Ureter (tissue), 1 donor: Measurements from ENCODE around the gene SMARCB1. TPM values are rescaled to one million over a fixed set of nuclear protein-coding genes. Genes with fewer than 3 reads are reported as not detected.

Experiments
- DNase-seq: peaks from one replicate; pipeline ENCODE4 v3.0.0-alpha.2; 2020; ENCODE audit warnings: low spot score
- total RNA-seq: library from RNA; stranded (reverse); gene quantifications from one replicate; pipeline ENCODE4 v1.2.4, GENCODE V29; 2023
- donor health status: DM: yes; HTN: yes; CAD: no.

SMARCB1 gene
- total RNA-seq, 1 donor from 2014 or later, result 74.0 TPM

- DNase-seq, result no peak
Measured at GRCh38 chr22:23831781-23832180, 45.0 kb downstream of the SMARCB1 start.

GRCh38 chr22:23832226-23833016, 45.7 kb downstream of the SMARCB1 start:
- no peak for DNase-seq

GRCh38 chr22:23833017-23833751, 46.4 kb downstream of the SMARCB1 start:
- no peak for DNase-seq

GRCh38 chr22:23833911-23834317, 47.1 kb downstream of the SMARCB1 start:
- DNase-seq, result no peak

GRCh38 chr22:23834406-23834792, 47.6 kb downstream of the SMARCB1 start:
- no peak for DNase-seq

GRCh38 chr22:23834793-23835483, 48.2 kb downstream of the SMARCB1 start:
- DNase-seq, result no peak

- no peak for DNase-seq
Measured at GRCh38 chr22:23835484-23836144, 48.8 kb downstream of the SMARCB1 start.

- no peak for DNase-seq
Measured at GRCh38 chr22:23836281-23836680, 49.5 kb downstream of the SMARCB1 start.

- DNase-seq, result no peak
Measured at GRCh38 chr22:23836692-23837495, 50.1 kb downstream of the SMARCB1 start.

- no peak for DNase-seq
Measured at GRCh38 chr22:23837496-23837859, 50.7 kb downstream of the SMARCB1 start.

- no peak for DNase-seq
Measured at GRCh38 chr22:23837911-23838680, 51.3 kb downstream of the SMARCB1 start.

GRCh38 chr22:23838681-23839468, 52.1 kb downstream of the SMARCB1 start, which contains the start of gene DERL3:
DERL3 (minus strand) TSS chr22:23839006; CDS start chr22:23838987, 19 bp downstream.
- DNase-seq, result peak; percentile 97

GRCh38 chr22:23840026-23840425, 53.3 kb downstream of the SMARCB1 start:
- DNase-seq, result no peak

- DNase-seq, result no peak
Measured at GRCh38 chr22:23841292-23841691, 54.5 kb downstream of the SMARCB1 start.

GRCh38 chr22:23841736-23842445, 55.1 kb downstream of the SMARCB1 start:
- DNase-seq, result no peak

GRCh38 chr22:23842599-23842998, 55.8 kb downstream of the SMARCB1 start:
- no peak for DNase-seq

GRCh38 chr22:23844739-23845202, 58.0 kb downstream of the SMARCB1 start:
- DNase-seq, result no peak

- DNase-seq, result no peak
Measured at GRCh38 chr22:23845265-23846080, 58.7 kb downstream of the SMARCB1 start.
